H1 (cell line): ENCODE measurements around the gene POLA2. TPM values are rescaled to one million over a fixed set of nuclear protein-coding genes. Genes with fewer than 3 reads are reported as not detected.

ENCODE experiments used
- CTCF ChIA-PET: fragments of 300-600 bp; sonication (Branson Sonifier 250); formaldehyde crosslinking; loops from one replicate; lab custom pipeline; 2021; ENCODE audit not compliant: partially characterized antibody; lab: Charles Lee
- POLR2A ChIA-PET: fragments of 300-600 bp; sonication (Branson Sonifier 250); formaldehyde crosslinking; loops from one replicate; lab custom pipeline; 2021; ENCODE audit warnings: inconsistent platforms; ENCODE audit not compliant: partially characterized antibody; lab: Charles Lee
- DNase-seq, 2 experiments: peaks; one replicate each; pipeline versions ENCODE4 v3.0.0 to v3.0.0-alpha.2; 2010 to 2022; ENCODE audit warnings: low spot score in 2 of 2, low read depth in 1 of 2, mixed read lengths in 1 of 2
- FAIRE-seq: peaks from 2 replicates; lab custom pipeline; 2011; peaks lifted over from hg19 to GRCh38; lab: Jason Lieb, UNC
- H2AFZ ChIP-seq: 2 replicates; pipeline ENCODE4 v1.8.1; 2012; ENCODE audit warnings: low read length, inconsistent platforms
- H2AK5ac ChIP-seq: 2 replicates; pipeline ENCODE4 v1.6.1; 2013; ENCODE audit warnings: low read depth, low read length
- H2BK120ac ChIP-seq: replicated peaks from 2 replicates; pipeline ENCODE3; 2013; ENCODE audit warnings: low read depth, low read length, inconsistent platforms
- H2BK12ac ChIP-seq: 2 replicates; pipeline ENCODE4 v1.6.1; 2013; ENCODE audit warnings: low read depth, low read length
- H2BK15ac ChIP-seq: 2 replicates; pipeline ENCODE4 v1.6.1; 2013; ENCODE audit warnings: low read length
- H2BK20ac ChIP-seq: 2 replicates; pipeline ENCODE4 v1.6.1; 2013; ENCODE audit warnings: low read length
- H2BK5ac ChIP-seq: 2 replicates; pipeline ENCODE4 v1.6.1; 2013; ENCODE audit warnings: low read depth, low read length
- H3K14ac ChIP-seq: 2 replicates; pipeline ENCODE4 v1.6.1; 2013; ENCODE audit warnings: inconsistent platforms; ENCODE audit not compliant: insufficient read length
- H3K18ac ChIP-seq: 2 replicates; pipeline ENCODE4 v1.6.1; 2013; ENCODE audit warnings: low read length; ENCODE audit errors: extremely low read depth
- H3K23ac ChIP-seq: 2 replicates; pipeline ENCODE4 v1.6.1; 2013; ENCODE audit warnings: inconsistent platforms; ENCODE audit not compliant: insufficient read length
- H3K23me2 ChIP-seq: 2 replicates; pipeline ENCODE4 v1.6.1; 2013; ENCODE audit warnings: low read depth, low read length
- H3K27ac ChIP-seq: 2 replicates; pipeline ENCODE4 v1.6.1; 2011; ENCODE audit warnings: low read depth, low read length, inconsistent platforms
- H3K27me3 ChIP-seq, 4 experiments: replicated peaks in 1 of 4; 1 replicate in 1 of 4; 2 replicates in 3 of 4; pipeline versions ENCODE4 v1.6.1 to v1.8.1; 2011 to 2013; ENCODE audit warnings: low read length in 3 of 4, mild to moderate bottlenecking in 3 of 4, inconsistent platforms in 2 of 4, mixed read lengths in 2 of 4, moderate library complexity in 1 of 4; ENCODE audit not compliant: control insufficient read depth in 3 of 4, insufficient read depth in 3 of 4; ENCODE audit errors: extremely low read depth in 1 of 4
- H3K36me3 ChIP-seq, 4 experiments: 2 replicates each; pipeline versions ENCODE4 v1.6.1 to v1.8.1; 2011 to 2013; ENCODE audit warnings: mild to moderate bottlenecking in 4 of 4, low read length in 3 of 4, moderate library complexity in 2 of 4, control low read depth in 1 of 4, inconsistent platforms in 1 of 4; ENCODE audit not compliant: insufficient read depth in 4 of 4, control insufficient read depth in 2 of 4
- H3K4ac ChIP-seq: replicated peaks from 2 replicates; pipeline ENCODE3; 2013; ENCODE audit warnings: low read length, low read depth, mixed read lengths, inconsistent platforms; ENCODE audit not compliant: insufficient read length
- H3K4me1 ChIP-seq, 4 experiments: replicated peaks in 1 of 4; 1 replicate in 1 of 4; 2 replicates in 3 of 4; pipeline versions ENCODE4 v1.6.1 to v1.8.1; 2011 to 2013; ENCODE audit warnings: low read length in 3 of 4, inconsistent platforms in 2 of 4, mixed read lengths in 1 of 4; ENCODE audit not compliant: insufficient read depth in 4 of 4, control insufficient read depth in 3 of 4
- H3K4me2 ChIP-seq, 2 experiments: 2 replicates each; pipeline versions ENCODE4 v1.6.1 to v1.8.1; 2011 to 2013; ENCODE audit warnings: low read depth in 2 of 2, low read length in 2 of 2, control low read depth in 1 of 2, inconsistent platforms in 1 of 2, mild to moderate bottlenecking in 1 of 2; ENCODE audit not compliant: insufficient read depth in 1 of 2
- H3K4me3 ChIP-seq, 4 experiments: fragments of 200-600, 300-600 bp in 1 of 4; sonication (generic), shearing (Covaris generic), sonication (Bioruptor Twin) in 1 of 4; 2 replicates each; pipeline versions ENCODE4 v1.5.1 to v1.8.1; 2011 to 2016; ENCODE audit warnings: low read length in 4 of 4, low read depth in 3 of 4, control low read depth in 2 of 4, inconsistent platforms in 2 of 4, mild to moderate bottlenecking in 2 of 4, mixed read lengths in 1 of 4, moderate library complexity in 1 of 4; ENCODE audit not compliant: insufficient read depth in 2 of 4; ENCODE audit errors: extremely low read depth in 1 of 4
- H3K56ac ChIP-seq: replicated peaks from 2 replicates; pipeline ENCODE3; 2013; ENCODE audit warnings: low read depth, mild to moderate bottlenecking, mixed read lengths, low read length, inconsistent platforms; ENCODE audit not compliant: insufficient read length
- H3K79me1 ChIP-seq: 2 replicates; pipeline ENCODE4 v1.6.1; 2013; ENCODE audit warnings: low read depth, low read length, control low read depth
- H3K79me2 ChIP-seq, 2 experiments: 2 replicates each; pipeline versions ENCODE4 v1.6.1 to v1.8.1; 2012 to 2013; ENCODE audit warnings: low read length in 2 of 2, mild to moderate bottlenecking in 2 of 2, inconsistent platforms in 1 of 2; ENCODE audit not compliant: insufficient read depth in 2 of 2, control insufficient read depth in 1 of 2
- H3K9ac ChIP-seq, 4 experiments: replicated peaks in 1 of 4; 1 replicate in 1 of 4; 2 replicates in 3 of 4; pipeline versions ENCODE4 v1.6.1 to v1.8.1; 2011 to 2013; ENCODE audit warnings: low read depth in 3 of 4, low read length in 3 of 4, control low read depth in 2 of 4, mild to moderate bottlenecking in 2 of 4, moderate library complexity in 2 of 4, inconsistent platforms in 1 of 4; ENCODE audit errors: extremely low read depth in 1 of 4
- H3K9me3 ChIP-seq, 2 experiments: 2 replicates each; pipeline versions ENCODE4 v1.6.1 to v1.8.1; 2012 to 2013; ENCODE audit warnings: mild to moderate bottlenecking in 2 of 2, moderate library complexity in 2 of 2, control low read depth in 1 of 2, inconsistent platforms in 1 of 2, low read depth in 1 of 2, low read length in 1 of 2, mixed read lengths in 1 of 2; ENCODE audit not compliant: insufficient read depth in 2 of 2
- H4K20me1 ChIP-seq, 2 experiments: replicated peaks in 1 of 2; 2 replicates each; pipeline versions ENCODE3 to v1.8.1; 2011 to 2013; ENCODE audit warnings: inconsistent platforms in 2 of 2, low read length in 2 of 2, mild to moderate bottlenecking in 1 of 2; ENCODE audit not compliant: insufficient read depth in 2 of 2, control insufficient read depth in 1 of 2
- H4K5ac ChIP-seq: 2 replicates; pipeline ENCODE4 v1.6.1; 2013; ENCODE audit warnings: low read length, low read depth, mixed read lengths, inconsistent platforms; ENCODE audit not compliant: insufficient read length
- H4K8ac ChIP-seq: 2 replicates; pipeline ENCODE4 v1.8.0; 2013; ENCODE audit warnings: mild to moderate bottlenecking, moderate library complexity, low read length, inconsistent platforms; ENCODE audit not compliant: insufficient read depth; ENCODE audit errors: extremely low read depth
- H4K91ac ChIP-seq: replicated peaks from 2 replicates; pipeline ENCODE3; 2013; ENCODE audit warnings: low read length, mixed read lengths, inconsistent platforms; ENCODE audit not compliant: insufficient read length
- ATF2 ChIP-seq: IDR thresholded peaks from 2 replicates; pipeline ENCODE4 v1.6.1; 2012; ENCODE audit warnings: low read length, inconsistent platforms
- KDM5A ChIP-seq: fragments of 200-600 bp; IDR thresholded peaks from 2 replicates; pipeline ENCODE4 v1.7.1; 2012; ENCODE audit warnings: mild to moderate bottlenecking, low read length, inconsistent platforms, mixed read lengths
- NRF1 ChIP-seq: IDR thresholded peaks from 2 replicates; pipeline ENCODE4 v1.6.1; 2011; ENCODE audit warnings: mild to moderate bottlenecking, low read depth, low read length, improper control_type of control experiment
- POLR2AphosphoS5 ChIP-seq: IDR thresholded peaks from 2 replicates; pipeline ENCODE4 v1.6.1; 2011; ENCODE audit warnings: low read depth, low read length
- POU5F1 ChIP-seq: IDR thresholded peaks from 2 replicates; pipeline ENCODE4 v1.6.1; 2011; ENCODE audit warnings: low read depth, mild to moderate bottlenecking, low read length, moderate library complexity
- RFX5 ChIP-seq: IDR thresholded peaks from 2 replicates; pipeline ENCODE4 v1.6.1; 2011; ENCODE audit warnings: low read depth, low read length, improper control_type of control experiment, borderline replicate concordance
- SIX5 ChIP-seq: IDR thresholded peaks from 2 replicates; pipeline ENCODE4 v1.6.1; 2011; ENCODE audit warnings: mild to moderate bottlenecking, low read depth, low read length
- SP4 ChIP-seq: IDR thresholded peaks from 2 replicates; pipeline ENCODE4 v1.6.1; 2012; ENCODE audit warnings: low read length, inconsistent platforms
- TCF12 ChIP-seq: IDR thresholded peaks from 2 replicates; pipeline ENCODE4 v1.6.1; 2011; ENCODE audit warnings: low read depth, mild to moderate bottlenecking, low read length
- WGBS, 2 experiments: shearing (Covaris generic) in 1 of 2; methylation state at CpG; one replicate each; pipeline versions ENCODE4 v1.1.6 to v1.1.7; 2013 to 2015; ENCODE audit warnings: low lambda C conversion rate in 2 of 2, mixed read lengths in 2 of 2, inconsistent platforms in 1 of 2, low coverage in 1 of 2, missing lambda C conversion rate in 1 of 2; ENCODE audit not compliant: insufficient replicate concordance in 2 of 2, insufficient coverage in 1 of 2, insufficient read length in 1 of 2; ENCODE audit errors: extremely low coverage in 1 of 2, missing lambda C conversion rate in 1 of 2; 5-methylcytosine and 5-hydroxymethylcytosine counted together
- polyA plus RNA-seq, 7 experiments: library from polyadenylated mRNA; depleted of rRNA in 3 of 7; stranded (reverse) in 5 of 7; unstranded in 2 of 7; fragments of >200 nt in 5 of 7; fragments of 200-250 nt in 2 of 7; gene quantifications; 1 replicate in 5 of 7; 2 replicates in 1 of 7; 4 replicates in 1 of 7; pipeline versions ENCODE4 v1.2.1 to v1.2.3, GENCODE V29; 2011 to 2013; ENCODE audit warnings: missing spikeins in 2 of 7, mixed read lengths in 2 of 7
- total RNA-seq: library from RNA; stranded (reverse); fragmentation: NEBNext Ultra II Directional; extraction: Animal tissue kit (Norgen Biotek cat#: 25700); gene quantifications from 2 replicates; pipeline ENCODE4 v1.2.1, GENCODE V29; 2021
- TF ChIP-seq, protein P1 (sequence below): IDR thresholded peaks from 2 replicates; pipeline ENCODE4 v1.6.1; 2012; ENCODE audit warnings: inconsistent platforms

POLA2 gene
- total and polyA plus RNA-seq, 2 of the 8 experiments (the other 6 are each of a cell fraction or from before 2014, with no cell fraction given): 31.2 to 55.9 TPM

GRCh38 chr11:65320386-65321075, 58.8 kb downstream of the POLA2 start:
- no peak overlapping the region for H4K8ac ChIP-seq
- CTCF ChIA-PET: interaction anchor here (0.9 to 52.8 kb wide), 5 partner anchors 9 to 35 kb away, joined by 3 to 1179 read pairs (median 4); partner anchors contain the start of gene DPF2
- no peak overlapping the region for H2AK5ac ChIP-seq
- no peak overlapping the region for H2AFZ ChIP-seq
- H3K79me2 ChIP-seq: peaks cover 0 to 16% of the 10 kb centered on the region in 2 experiments; a peak in 2 of 4 replicates
- H3K36me3 ChIP-seq: peaks cover 0 to 17% (median 7%) of the 10 kb centered on the region in 4 experiments; a peak in 7 of 8 replicates
- 97% methylated on average over 22 of the region's 22 CpGs; no CpG with 5 or more reads in 1 of the 2 experiments for WGBS, 2 experiments
- no peak overlapping the region for H2BK120ac ChIP-seq
- no peak overlapping the region for H2BK20ac ChIP-seq
- H3K27me3 ChIP-seq: no peaks in the 10 kb centered on the region
- FAIRE-seq (no peak), DNase-seq (no peak)
- no peak overlapping the region for H4K91ac ChIP-seq
- peaks cover 0 to 13% (median 10%) of the 10 kb centered on the region in 4 experiments; a peak in 6 of 7 replicates for H3K4me1 ChIP-seq
- no peak overlapping the region for H3K4me3 ChIP-seq
- H3K18ac ChIP-seq: no peak overlapping the region
- H3K9me3 ChIP-seq: no peaks in the 10 kb centered on the region
- no peak overlapping the region for H3K56ac ChIP-seq
- H3K23ac ChIP-seq: no peak overlapping the region
- H3K14ac ChIP-seq: no peak overlapping the region
- POLR2A ChIA-PET: interaction anchor here (0.7 to 20.9 kb wide), 5 partner anchors 8 to 52 kb away, joined by 3 to 208 read pairs (median 3); partner anchors contain the start of genes CDC42EP2 and DPF2
- H3K4ac ChIP-seq: peak overlapping the region; percentile 72
- no peak overlapping the region for H4K5ac ChIP-seq
- H3K4me2 ChIP-seq: no peak overlapping the region
- H2BK5ac ChIP-seq: no peak overlapping the region
- no peak overlapping the region for H3K27ac ChIP-seq
- no peak overlapping the region for H2BK15ac ChIP-seq
- peaks cover 12% of the 10 kb centered on the region for H3K79me1 ChIP-seq
- H3K9ac ChIP-seq: no peak overlapping the region
- H3K23me2 ChIP-seq: no peaks in the 10 kb centered on the region
- H4K20me1 ChIP-seq: peaks cover 9 to 16% of the 10 kb centered on the region in 2 experiments
- no peak overlapping the region for H2BK12ac ChIP-seq
- TF ChIP-seq SP4: no peak
- no peak for TF ChIP-seq ATF2
- TF ChIP-seq RFX5: no peak
- TF ChIP-seq SIX5: no peak
- no peak for TF ChIP-seq TCF12
- TF ChIP-seq, protein P1, sequence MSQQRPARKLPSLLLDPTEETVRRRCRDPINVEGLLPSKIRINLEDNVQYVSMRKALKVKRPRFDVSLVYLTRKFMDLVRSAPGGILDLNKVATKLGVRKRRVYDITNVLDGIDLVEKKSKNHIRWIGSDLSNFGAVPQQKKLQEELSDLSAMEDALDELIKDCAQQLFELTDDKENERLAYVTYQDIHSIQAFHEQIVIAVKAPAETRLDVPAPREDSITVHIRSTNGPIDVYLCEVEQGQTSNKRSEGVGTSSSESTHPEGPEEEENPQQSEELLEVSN: no peak
- TF ChIP-seq NRF1: no peak
- no peak for TF ChIP-seq KDM5A
- no peak for TF ChIP-seq POU5F1
- TF ChIP-seq POLR2AphosphoS5: no peak
